A172 (cell line): ENCODE results near the gene KIAA0232. TPM values are rescaled to one million over a fixed set of nuclear protein-coding genes. Genes with fewer than 3 reads are reported as not detected.

Experiments
- DNase-seq: peaks from one replicate; pipeline ENCODE4 v3.0.0-alpha.2; 2015; ENCODE audit warnings: low spot score
- total RNA-seq: library from RNA; depleted of rRNA; stranded (reverse); fragments of >200 nt; shearing (Covaris generic); gene quantifications from 2 replicates; pipeline ENCODE4 v1.2.3, GENCODE V29; 2014

Gene KIAA0232
- total RNA-seq, 1 experiment from 2014 or later = 22.6 TPM

DNA sequence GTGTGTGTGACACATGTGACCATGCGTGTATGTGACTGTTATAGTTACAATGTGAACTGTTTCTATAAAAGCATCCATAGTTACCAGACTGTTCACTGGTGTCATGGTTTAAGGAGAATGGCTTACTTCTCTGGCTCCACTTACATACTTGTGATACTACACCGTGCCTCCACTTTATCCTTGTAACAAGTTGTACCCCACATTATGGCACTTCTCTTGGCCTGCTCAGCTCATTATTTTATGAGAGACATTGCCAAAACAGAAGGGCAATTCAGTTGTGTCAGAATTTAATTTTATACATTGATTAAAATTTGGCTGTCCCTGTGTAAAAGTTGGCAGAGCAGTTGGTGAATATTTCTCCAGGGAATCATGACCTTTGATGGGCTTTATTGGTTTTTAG, 64.7 kb downstream of the KIAA0232 start:
- DNase-seq = no peak

DNA sequence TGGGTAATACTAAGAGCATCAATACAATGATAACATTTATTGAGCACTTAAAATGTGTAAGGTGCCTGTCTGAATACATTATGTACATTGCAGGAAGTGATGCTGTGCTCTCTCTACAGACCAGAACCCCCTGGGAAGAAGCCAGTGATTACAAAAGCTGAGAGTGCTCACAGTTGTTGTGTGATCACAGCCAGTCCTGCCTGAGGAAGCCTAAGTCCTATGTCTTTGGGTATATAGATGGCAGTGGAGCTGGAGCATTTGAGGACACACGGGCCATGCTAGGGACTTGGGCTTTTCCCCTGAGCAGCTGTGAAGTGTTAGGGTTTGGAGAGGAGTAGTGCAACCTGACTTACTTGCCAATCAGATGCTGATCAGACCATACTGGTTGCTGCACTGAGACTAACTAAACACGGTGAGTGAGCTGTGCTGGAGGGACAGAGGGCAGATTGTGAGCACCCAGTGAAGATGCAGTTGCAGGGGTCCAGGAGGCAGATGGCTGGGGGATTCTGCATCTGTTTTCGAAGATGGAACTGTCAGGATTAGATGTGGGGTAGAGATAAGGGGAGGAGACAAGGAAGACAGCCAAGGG, 66.3 kb downstream of the KIAA0232 start:
- DNase-seq = no peak

DNA sequence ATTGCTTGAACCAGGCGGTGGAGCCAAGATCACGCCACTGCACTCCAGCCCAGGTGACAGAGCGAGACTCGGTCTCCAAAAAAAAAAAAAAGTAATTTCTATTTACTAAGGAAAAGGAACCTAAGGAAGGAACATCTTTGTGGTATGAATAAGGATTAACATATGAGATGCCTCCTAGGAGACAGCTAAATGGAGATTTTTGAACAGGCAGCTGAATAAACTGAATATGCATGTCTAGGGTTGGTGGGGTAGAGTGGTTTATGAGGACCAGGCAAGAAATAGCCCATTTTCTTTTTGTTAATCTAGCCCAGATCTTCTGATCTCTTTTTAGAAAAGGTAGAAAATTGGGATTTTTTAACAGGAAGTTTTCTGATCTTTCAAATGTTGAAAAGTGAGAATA, 67.2 kb downstream of the KIAA0232 start:
- DNase-seq = no peak

DNA sequence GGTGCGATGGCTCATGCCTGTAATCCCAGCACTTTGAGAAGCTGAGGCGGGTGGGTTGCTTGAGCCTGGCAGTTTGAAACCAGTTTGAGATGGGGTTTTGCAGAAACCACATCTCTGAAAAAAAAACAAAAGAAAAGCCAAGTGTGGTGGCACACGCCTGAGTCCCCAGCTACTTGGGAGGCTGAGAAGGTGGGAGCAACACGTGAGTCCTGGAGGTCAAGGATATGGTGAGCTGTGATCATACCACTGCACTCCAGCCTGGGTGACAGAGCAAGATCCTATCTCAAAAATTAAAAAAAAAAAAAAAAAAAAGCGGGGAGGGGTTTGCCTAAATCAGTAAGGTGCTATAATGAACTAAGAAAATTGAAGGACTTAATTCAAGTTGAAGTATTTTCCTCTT, 68.9 kb downstream of the KIAA0232 start:
- no peak for DNase-seq

DNA sequence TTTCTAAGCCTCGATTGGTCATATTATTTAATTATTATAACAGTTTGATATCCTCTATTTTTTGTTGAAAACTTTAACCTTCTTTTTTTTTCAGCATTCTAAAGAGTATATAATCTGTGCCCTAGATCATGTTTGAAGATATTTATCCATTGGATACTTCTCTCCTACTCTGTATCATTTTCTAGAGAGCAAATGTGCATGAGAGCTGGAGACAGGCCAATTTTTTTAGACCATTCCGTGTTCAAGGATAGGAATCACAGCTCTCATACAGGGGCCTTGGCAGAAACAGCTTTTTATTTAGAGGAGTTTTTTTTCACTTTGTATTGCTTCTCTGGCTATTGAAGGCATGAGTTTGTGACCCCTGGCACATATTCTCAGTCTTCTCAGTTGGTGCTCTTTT, 69.4 kb downstream of the KIAA0232 start:
- no peak for DNase-seq

DNA sequence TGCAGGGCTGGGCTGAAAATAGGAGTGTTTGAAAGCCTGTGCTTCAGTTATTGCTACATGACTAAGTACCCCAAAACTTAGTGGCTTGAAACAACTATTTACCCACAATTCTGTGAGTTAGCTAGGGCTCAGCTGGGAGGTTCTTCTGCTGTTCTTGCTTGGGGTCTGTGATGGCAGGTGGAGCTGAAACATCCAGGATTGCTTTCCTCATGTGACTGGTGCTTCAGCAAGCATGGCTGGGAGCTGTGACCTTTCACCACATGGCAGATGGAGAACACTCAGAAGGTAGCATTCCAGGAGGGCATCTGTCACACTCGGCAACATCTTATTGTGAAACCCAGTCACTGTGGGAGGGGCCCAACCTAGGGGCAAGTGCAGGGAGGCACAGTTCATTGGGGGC, 70.1 kb downstream of the KIAA0232 start:
- DNase-seq = peak; percentile 1

DNA sequence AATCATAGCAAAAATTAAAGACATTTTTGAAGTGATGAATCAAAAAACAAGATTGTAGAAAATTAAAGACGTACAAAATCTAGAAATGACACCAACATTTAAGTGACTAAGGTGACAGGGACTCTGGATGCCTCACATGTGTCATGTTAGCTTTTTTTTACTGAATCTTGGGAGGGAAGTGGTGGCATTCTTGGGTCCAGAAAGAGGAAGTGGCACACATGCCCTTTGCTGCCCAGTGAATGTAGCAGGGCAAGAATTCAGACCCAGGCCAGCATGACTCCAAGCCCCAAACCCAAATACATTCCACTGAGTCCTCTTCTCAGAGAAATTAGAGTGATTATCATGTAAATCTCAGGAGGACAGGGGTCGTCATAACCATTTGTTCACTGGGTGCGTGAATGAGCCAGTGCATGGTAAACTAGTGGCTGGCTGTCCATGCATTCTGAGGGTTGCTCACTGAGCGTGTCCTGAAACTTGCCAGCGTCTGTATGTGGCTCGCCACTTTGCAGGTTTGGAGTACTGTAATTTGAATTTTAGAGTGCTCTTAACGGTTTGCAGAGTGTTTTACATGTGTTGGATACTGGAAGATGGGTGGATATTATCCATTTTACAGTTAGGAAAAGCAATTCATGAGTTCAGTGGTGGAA, 71.7 kb downstream of the KIAA0232 start:
- DNase-seq = no peak

DNA sequence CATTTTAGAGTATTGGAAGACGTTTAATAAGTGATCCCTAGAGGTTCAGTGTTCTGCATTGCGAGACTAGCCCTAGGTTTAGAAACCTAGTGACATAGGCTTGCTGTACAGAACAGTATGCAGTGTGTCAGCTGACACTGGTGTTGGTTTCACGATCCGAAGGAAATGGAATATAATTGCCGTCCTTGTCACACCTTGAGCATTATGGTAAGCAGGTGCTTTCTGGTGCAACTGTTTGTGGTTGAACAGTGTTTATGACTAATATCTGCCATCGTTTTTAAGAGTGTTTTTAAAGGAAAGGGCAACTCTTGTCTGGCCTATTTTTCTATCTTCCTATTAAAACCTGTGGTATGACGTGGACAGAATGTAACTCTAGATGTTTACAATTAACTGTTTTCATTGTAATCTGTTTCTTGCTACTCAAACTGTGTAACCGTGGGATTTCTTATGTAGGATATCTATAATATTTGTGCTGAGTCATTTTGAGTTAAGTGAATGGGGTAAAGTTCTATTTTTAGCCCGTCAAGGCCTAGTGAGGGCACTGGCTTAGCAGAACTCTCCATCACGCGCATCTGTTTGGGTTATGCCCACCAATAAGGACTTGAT, 73.3 kb downstream of the KIAA0232 start:
- DNase-seq = peak; percentile 59

DNA sequence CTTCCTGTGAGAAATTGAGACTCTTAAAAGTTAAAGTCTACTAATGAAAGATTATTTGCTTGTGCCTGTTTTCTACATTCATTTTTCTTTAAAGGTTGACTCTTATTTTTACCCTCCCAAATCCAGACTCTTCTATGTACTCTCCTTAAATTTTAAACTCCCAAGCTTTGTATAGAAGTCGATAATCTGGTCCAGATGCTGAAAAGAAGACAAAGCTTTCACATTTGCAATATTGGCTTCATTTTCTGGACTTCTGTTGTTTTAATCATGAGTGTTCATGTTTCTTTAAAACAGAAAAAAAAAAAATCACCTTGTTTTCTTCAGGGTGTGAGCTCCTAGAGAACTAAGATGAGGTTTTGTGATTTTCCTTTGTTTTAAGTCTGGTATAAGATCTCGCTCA, 73.9 kb downstream of the KIAA0232 start:
- no peak for DNase-seq

DNA sequence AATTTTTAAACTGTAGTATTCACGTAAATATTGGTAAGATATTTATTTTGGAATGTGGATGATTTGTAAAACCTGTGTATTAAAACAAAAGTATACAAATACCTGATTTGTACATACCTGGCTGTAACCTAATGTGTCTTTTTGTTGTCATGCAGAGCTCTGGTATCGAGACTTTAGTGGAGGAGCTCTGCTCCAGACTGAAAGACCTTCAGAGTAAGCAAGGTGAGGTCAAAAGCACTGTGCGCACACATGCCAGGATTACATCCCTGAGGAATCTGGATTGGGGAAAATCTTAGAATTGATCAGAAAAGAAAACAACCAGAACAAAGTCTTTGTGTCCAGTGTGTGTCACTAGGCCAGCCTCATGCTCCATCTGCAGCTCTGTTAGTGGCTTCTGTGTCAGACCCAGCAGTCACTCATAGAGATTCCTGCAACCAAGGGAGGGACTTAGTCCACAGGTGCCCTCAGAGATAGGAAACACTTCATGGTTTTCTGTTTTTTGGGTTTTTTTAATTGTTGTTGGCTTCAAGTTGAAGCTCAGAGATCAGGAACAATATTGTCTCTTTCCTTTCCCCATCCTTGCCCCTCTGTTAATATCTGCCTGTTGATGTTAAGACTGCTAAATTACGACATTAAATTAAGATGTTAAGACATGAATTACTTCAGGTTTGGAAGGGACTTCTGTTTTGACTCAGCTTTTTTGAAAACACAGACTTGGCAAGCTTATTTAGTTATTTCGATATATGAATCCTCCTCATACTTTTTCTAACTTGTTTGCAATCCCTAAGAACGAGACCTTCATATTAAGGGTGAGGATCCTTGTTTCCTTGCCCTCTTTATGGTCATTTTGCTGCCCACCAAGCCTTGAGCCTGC, 74.7 kb downstream of the KIAA0232 start:
- no peak for DNase-seq

DNA sequence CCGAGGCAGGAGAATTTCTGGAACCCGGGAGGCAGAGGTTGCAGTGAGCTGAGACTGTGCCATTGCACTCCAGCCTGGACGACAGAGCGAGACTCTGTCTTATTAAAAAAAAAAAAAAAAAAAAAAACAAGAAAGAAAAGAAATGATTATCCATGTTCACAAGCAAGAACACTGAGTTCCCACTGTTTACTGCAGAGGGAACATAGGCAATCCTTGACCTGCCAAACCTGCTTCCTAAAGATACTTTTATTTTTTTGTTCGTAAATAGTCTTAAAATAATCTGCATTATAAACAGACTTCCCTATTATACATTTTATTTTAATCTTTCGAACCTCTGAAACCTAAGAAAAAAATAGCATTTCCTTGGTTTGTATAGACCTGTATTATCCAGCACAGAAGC, 76.5 kb downstream of the KIAA0232 start:
- no peak for DNase-seq

DNA sequence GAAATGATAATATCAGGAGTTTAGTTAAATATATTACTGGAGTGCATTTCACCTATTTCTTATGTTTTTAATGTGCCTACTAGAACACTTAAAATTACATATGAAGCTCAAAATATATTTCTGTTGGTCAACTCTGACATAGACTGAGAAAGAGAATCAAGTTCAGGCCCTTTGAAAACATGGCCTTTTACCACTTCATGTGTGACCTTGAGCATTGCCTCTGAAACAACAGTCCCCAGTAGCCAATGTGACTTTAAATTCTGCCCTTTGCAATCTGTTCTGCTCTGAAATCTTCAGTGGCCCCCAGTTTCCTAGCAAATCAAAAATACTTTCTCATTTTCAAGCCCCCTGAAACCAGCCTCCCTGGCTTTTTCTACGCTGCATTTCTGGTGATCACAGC, 77.0 kb downstream of the KIAA0232 start:
- DNase-seq = no peak

DNA sequence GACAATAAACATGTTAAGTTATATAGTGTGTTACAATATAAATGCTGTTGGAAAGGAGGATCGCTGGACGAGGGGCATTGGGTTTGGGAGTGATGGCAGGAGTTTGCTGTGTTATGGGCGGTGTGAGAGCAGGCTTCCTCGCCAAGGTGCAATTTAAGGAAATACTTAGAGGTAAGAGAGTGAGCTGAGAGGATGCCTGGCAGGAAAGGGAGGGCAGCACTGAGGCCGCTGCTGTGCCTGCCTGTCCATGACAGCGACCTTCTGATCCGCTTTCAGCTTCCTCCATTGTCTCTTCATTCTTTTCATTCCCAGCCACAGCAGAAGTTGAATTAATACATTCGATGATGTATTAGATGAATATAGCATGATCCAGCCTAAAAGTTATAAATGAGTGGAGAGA, 85.9 kb downstream of the KIAA0232 start:
- no peak for DNase-seq

DNA sequence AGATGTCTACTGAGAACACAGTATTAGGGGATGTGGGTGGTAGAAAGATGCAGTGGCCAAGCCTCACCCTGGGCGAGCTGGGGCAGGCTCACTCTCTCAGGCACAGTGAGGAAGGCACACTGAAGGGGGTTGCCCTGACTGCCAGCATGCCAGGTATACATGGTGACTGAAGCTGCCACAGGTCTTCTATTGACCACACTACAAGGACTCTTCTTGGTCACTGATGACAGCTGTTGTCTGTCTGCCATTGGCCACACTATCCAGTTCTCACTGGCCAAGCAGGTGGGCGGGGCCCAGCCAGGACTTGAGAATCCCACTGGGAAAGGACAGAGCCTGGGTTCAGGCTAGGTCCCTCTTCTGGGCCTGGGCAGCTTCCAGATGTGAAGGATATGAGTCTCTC, 87.4 kb downstream of the KIAA0232 start:
- DNase-seq = no peak

DNA sequence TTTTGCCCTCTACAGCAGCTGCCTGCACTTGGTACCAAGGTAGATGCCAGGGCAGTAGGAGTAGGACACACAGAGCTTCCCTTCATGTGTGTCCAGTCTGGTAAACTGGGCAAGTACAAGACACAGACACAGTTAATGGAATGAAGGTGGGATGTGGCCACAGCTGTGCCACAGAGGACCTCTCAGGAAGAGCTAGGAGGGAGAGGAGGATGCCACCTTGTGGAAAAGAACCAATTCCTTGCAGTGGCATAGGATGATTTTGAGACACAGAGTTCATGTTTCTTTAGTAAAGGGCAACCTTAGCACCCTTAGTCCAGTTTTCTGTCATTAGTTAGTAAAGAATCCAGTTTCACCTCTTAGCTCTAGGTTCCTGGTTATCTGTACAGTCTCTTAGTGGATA, 90.8 kb downstream of the KIAA0232 start:
- no peak for DNase-seq

DNA sequence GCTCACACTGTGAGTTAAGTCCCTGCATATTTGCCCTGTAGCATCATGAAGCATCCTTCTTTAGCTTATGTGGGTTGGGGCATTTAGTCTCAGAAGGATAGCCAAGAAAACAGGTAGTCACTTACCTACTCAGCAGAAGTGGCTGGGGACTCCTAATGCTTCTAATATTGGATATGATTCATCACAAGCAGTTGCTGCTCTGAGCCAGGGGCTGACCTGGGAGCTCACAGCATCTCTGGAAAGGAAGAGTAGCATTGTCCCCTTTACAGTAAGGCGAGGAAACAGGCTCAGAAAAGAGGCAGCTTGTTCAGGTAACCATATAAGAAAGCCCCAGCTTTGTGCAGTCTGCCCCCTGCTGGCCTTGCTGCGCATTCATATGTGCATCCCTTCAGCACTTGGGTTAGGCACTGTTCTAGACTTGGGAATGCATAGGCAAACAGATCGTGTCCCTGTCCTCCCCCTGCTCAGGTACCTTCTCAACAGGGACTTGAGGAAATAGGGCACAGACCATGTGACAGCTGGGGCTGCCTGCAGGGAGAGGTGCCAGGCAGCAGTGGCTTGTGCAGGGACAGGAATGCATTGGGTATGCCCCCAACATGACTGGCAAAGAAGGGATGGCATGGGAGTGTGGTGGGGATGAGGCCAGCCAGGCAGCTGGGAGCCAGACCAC, 91.4 kb downstream of the KIAA0232 start:
- peak; percentile 35 for DNase-seq

DNA sequence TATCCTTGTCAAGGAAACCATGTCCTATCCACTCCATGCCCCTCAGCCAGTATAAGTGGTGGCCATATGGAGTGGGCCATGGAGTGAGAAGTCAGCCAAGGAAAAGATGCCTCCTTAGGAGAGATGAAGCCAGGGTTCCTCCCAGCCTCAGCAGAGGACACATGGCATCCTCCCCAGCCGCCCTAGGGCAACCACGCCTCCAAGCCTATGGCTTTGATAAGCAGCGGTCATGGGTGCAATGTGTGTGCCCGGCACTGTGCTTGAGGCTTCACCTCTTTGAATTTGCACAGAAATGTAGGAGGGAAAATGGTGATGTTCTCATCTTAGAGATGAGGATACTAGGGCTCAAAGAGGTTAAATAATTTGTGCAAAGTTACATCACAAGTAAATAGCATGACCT, 92.5 kb downstream of the KIAA0232 start:
- DNase-seq = no peak

DNA sequence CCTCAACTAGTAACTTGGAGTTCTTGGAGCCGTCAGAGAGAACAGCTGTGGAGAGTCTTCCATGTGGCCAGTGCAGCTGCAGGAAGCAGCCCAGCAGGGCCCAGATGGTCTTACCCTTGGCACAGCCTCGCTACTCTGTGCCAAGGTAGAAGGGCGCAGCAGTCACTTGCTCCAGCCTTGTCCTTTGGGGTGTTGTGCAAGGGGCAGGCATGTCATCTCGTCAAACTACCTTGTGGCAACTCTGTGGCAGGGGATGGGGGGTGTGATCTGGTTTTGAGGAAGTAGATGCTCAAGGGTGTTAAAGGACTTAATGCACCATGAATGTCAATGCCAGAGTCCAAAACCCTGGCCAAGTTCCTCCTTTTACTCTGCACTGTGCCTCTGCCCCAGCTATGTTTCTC, 92.9 kb downstream of the KIAA0232 start:
- no peak for DNase-seq

DNA sequence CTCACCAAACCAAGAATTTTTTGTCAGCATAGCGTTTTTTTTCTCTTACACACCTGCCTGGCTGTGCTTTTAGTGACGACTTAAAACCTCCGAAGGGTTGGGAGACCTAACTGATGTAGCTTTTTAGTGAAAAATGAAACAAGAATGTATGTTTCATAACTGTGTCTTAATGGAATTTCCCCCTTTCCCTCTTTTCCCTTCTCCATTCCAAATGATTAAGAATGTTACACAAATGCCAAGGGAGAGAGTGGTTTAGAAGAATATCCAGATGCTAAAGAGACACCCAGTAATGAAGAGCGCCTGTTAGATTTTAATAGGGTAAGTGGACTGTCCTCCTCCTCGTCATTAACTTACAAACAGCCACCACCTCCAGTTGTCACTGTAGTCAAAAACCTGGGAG, 93.9 kb downstream of the KIAA0232 start:
- no peak for DNase-seq

DNA sequence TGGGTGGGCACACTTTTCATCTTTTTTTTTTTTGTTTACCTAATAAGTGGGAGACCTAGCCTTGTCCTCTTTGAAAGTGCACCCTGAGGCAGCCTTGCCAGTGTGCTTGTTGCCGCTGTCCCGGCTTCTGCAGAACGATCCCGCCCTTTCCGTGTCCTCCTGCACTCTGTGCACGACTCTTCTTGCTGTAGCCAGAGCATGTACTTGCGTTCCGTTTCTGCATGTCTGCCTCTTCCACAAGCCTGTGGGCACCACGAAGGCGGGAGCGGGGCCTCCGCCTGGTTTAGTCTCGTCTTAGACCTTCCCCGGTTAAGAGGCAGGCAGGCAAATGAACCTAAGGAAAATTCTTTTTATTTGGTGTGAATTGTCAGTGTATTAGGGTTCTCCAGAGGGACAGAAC, 94.5 kb downstream of the KIAA0232 start:
- no peak for DNase-seq

DNA sequence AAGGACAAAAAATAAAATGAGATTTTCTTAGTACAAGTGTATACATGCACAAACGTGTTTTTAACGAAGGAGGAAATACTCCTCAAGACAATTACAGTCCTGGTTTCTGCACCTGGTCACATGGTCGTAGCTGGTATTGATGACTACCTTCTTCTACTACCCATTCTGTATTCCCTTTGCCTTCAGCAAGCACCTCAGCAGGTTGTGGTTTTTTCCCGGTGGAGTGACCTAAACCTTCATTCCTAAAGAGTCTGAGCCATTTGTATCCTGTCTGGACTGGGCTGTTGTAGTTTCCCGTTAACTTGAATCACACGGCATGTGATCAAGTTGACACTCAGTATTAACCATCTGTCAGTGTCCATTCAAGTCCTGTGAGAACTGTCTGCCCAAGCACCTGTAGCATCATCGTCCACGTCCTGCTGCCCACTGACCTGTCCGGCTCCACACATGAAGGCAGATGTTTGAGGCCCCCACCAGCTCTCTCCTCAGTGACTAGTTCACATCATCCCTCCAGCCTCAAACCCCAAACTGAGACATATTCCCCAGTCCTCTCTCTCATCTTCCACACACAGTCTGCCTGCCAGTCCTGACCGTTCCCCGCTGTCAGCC, 96.0 kb downstream of the KIAA0232 start:
- no peak for DNase-seq

DNA sequence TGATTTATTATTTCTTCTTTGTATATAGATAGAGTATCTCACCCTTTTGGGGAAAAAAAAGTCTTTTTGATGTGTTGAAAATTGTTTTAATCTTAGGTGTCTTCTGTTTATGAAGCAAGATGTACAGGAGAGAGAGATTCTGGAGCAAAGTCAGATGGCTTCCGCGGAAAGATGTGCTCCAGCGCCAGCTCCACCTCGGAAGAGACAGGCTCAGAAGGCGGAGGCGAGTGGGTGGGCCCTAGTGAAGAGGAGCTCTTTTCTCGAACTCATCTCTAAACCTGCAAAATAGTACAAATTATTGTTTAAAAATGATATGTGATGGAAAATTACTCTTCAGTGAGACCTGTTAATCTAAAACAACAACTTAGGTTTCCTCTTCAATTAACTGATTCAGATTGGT, 98.2 kb downstream of the KIAA0232 start:
- no peak for DNase-seq
